Right lobe of liver (tissue), 6 donors: Measurements from ENCODE around the gene KRTAP3-1. TPM values are rescaled to one million over a fixed set of nuclear protein-coding genes. Genes with fewer than 3 reads are reported as not detected.

Source experiments
- ATAC-seq, 4 donors: fragments of 200-7000 bp; cut with Tn5 transposase; one replicate each; pipeline ENCODE4 v1.9.1; 2020; ENCODE audit warnings: mild to moderate bottlenecking in 4 of 4, moderate library complexity in 4 of 4
- DNase-seq, 3 donors: peaks; one replicate each; pipeline ENCODE4 v3.0.0-alpha.2; 2020
- H3K27ac ChIP-seq, 3 donors: fragments of 200-600 bp; one replicate each; pipeline ENCODE4 v1.8.0; 2022
- H3K27me3 ChIP-seq, 2 donors: fragments of 200-600 bp; one replicate each; pipeline ENCODE4 v1.8.0; 2022
- H3K36me3 ChIP-seq, 4 donors: fragments of 200-600 bp; sonication (generic) in 1 of 4; one replicate each; pipeline versions ENCODE4 v1.5.1 to v1.8.0; 2017 to 2022; ENCODE audit warnings: control low read depth in 1 of 4
- H3K4me1 ChIP-seq, 4 donors: fragments of 200-600 bp; sonication (generic) in 1 of 4; one replicate each; pipeline versions ENCODE4 v1.5.1 to v1.8.0; 2017 to 2022; ENCODE audit warnings: control low read depth in 1 of 4
- H3K4me3 ChIP-seq, 3 donors: fragments of 200-600 bp; one replicate each; pipeline ENCODE4 v1.8.0; 2022
- H3K9me3 ChIP-seq, 4 donors: fragments of 200-600 bp; sonication (generic) in 1 of 4; one replicate each; pipeline versions ENCODE4 v1.5.1 to v1.8.0; 2017 to 2022; ENCODE audit warnings: control low read depth in 1 of 4
- POLR2A ChIP-seq: fragments of 450-650 bp; IDR thresholded peaks from one replicate; pipeline ENCODE4 v1.6.1; 2017; ENCODE audit warnings: antibody characterized with exemption, mild to moderate bottlenecking
- WGBS: methylation state at CpG from one replicate; pipeline ENCODE4 v1.1.6; 2018; ENCODE audit warnings: low coverage, low lambda C conversion rate; ENCODE audit not compliant: insufficient coverage; ENCODE audit errors: missing lambda C conversion rate; 5-methylcytosine and 5-hydroxymethylcytosine counted together
- intact Hi-C, 2 donors: fragments of 100-400 bp; cut with DNase I; formaldehyde crosslinking; loops; one replicate each; pipeline versions ENCODE4 v1.11.2 to v1.14.1; 2022
- total RNA-seq, 6 experiments: library from RNA; depleted of rRNA in 2 of 6; stranded (reverse); fragments of >200 nt in 2 of 6; fragmentation: NEBNext Ultra II Directional in 3 of 6; extraction: Animal tissue kit (Norgen Biotek cat#: 25700) in 3 of 6; gene quantifications; one replicate each; pipeline versions ENCODE4 v1.1.0 to v1.2.4, GENCODE V29; 2016 to 2023
- TF ChIP-seq, protein P1 (sequence below), 4 donors: fragments of 200-600 bp in 3 of 4; fragments of 450-650 bp in 1 of 4; IDR thresholded peaks; one replicate each; pipeline versions ENCODE4 v1.5.1 to v1.8.0; 2016 to 2022; ENCODE audit warnings: antibody characterized with exemption in 4 of 4, mild to moderate bottlenecking in 2 of 4
- donor health status: DM: no; HTN: yes; CAD: no.
- donor health status: DM: no; HTN: no; CAD: no.
- donor health status: DM: no; HTN: no; CAD: no.
- donor health status: DM: no; HTN: yes; CAD: no.
- donor health status: DM: no; HTN: yes; CAD: no.

The KRTAP3-1 gene
- total RNA-seq, 6 experiments from 2014 or later, result not detected

DNA sequence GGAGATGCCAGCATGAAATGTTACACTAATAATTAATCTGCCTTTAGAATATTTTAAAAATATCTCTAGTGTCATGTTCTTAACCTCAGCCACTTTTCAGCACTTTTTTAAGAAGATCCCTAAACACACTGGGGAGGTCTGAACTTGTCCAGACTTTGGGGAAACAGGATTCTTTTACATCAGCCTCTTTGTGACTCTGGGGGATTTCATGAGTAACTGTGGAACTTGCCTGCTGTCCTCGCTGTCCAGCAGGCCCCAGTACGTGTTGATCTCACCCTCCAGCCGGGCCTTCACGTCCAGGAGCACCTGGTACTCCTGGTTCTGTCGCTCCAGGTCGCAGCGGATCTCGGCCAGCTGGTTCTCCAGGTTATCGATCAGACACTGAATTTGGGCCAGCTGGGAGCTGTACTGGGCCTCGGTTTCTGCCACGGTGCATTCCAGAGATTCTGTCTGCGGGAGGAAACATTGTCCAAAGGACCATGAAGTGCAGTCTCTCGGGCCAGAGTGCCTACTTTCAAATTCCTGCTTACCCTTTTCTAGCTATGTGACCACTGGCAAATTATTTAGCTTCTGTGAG is 30.3 kb downstream of the KRTAP3-1 start:
- WGBS, result 77% methylated on average over 12 of the region's 13 CpGs
- H3K4me3 ChIP-seq, result no peak overlapping the region
- intact Hi-C loops, result no loop called here
- no peaks in the 10 kb centered on the region for H3K36me3 ChIP-seq
- DNase-seq (no peak), ATAC-seq (no peak)
- H3K4me1 ChIP-seq, result no peaks in the 10 kb centered on the region
- no peak overlapping the region for H3K27ac ChIP-seq
- H3K27me3 ChIP-seq, result no peaks in the 10 kb centered on the region
- no peak for TF ChIP-seq POLR2A
- TF ChIP-seq, protein P1, sequence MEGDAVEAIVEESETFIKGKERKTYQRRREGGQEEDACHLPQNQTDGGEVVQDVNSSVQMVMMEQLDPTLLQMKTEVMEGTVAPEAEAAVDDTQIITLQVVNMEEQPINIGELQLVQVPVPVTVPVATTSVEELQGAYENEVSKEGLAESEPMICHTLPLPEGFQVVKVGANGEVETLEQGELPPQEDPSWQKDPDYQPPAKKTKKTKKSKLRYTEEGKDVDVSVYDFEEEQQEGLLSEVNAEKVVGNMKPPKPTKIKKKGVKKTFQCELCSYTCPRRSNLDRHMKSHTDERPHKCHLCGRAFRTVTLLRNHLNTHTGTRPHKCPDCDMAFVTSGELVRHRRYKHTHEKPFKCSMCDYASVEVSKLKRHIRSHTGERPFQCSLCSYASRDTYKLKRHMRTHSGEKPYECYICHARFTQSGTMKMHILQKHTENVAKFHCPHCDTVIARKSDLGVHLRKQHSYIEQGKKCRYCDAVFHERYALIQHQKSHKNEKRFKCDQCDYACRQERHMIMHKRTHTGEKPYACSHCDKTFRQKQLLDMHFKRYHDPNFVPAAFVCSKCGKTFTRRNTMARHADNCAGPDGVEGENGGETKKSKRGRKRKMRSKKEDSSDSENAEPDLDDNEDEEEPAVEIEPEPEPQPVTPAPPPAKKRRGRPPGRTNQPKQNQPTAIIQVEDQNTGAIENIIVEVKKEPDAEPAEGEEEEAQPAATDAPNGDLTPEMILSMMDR (IDR thresholded peaks at IDR 0.05), result no peak
- no peaks in the 10 kb centered on the region for H3K9me3 ChIP-seq

DNA sequence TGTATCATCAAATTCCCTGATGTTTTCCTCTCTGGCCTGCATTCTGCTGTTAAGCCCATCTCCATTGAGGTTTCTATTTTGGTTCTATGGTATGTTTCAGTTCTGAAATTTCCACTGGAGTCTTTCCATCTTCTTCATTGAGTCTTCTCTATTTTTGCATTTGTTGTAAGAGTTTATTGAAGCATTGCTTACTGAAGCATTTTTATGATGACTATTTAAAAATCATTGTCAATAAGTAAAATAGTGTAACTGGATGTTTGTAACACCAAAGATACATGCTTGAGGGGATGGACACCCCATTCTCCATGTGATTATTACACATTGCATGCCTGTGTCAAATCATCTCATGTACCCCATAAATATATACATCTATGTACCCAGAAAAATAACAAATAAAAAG is 33.4 kb downstream of the KRTAP3-1 start:
- no peak for DNase-seq
- no peaks in the 10 kb centered on the region for H3K36me3 ChIP-seq
- H3K4me3 ChIP-seq, result no peak overlapping the region
- no peak overlapping the region for H3K27ac ChIP-seq
- no peak for ATAC-seq
- intact Hi-C loops, result no loop called here
- no peaks in the 10 kb centered on the region for H3K27me3 ChIP-seq
- H3K4me1 ChIP-seq, result no peaks in the 10 kb centered on the region
- TF ChIP-seq, protein P1 (IDR thresholded peaks at IDR 0.05), result no peak
- TF ChIP-seq POLR2A, result no peak
- no peaks in the 10 kb centered on the region for H3K9me3 ChIP-seq

DNA sequence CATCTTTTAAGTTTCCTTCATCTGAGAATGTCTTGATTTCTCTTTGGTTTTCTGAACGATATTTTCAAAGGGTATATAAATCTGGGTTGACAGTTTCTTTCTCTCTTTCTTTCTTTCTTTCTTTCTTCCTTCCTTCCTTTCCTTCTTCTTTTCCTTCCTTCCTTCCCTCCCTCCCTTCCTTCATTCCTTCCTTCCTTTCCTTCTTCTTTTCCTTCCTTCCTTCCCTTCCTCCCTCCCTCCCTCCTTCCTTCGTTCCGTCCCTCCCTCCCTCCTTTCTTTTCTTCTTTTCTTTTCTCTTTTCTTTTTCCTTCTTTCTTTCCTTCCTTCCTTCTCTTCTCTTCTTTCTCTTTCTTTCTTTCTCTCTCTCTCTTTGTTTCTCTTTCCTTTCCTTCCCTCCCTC is 34.6 kb downstream of the KRTAP3-1 start:
- TF ChIP-seq, protein P1 (IDR thresholded peaks at IDR 0.05), result no peak
- no peak for TF ChIP-seq POLR2A

DNA sequence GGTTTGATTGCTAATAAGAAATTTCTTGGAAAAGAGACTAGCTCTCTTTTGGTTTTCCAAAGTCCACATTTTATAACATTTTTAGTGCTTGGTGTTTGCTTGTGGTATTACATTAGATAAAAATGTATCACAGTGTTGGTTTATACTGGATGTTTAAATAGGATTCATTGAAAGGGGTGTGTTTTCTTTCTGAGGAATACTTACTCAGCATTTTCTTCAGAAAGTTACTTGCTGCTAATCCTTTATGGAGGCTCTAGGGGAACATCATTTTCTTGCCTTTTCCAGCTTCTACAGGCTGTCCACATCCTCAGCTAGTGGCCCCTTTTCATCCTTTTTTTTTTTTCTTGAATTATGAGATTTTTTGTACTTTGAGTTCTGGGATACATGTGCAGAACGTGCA is 41.3 kb downstream of the KRTAP3-1 start:
- no peak for TF ChIP-seq POLR2A
- TF ChIP-seq, protein P1 (IDR thresholded peaks at IDR 0.05), result no peak
- intact Hi-C loops, result no loop called here
- DNase-seq (no peak), ATAC-seq (no peak)
- H3K4me3 ChIP-seq, result no peak overlapping the region
- H3K4me1 ChIP-seq, result no peaks in the 10 kb centered on the region
- H3K27ac ChIP-seq, result no peak overlapping the region
- H3K27me3 ChIP-seq, result no peaks in the 10 kb centered on the region
- WGBS, result 100% methylated on average over 1 of the region's 1 CpG
- no peaks in the 10 kb centered on the region for H3K9me3 ChIP-seq
- H3K36me3 ChIP-seq, result no peaks in the 10 kb centered on the region

More for the DNA sequence above, 34.6 kb downstream of the KRTAP3-1 start:
- Histone ChIP-seq H3K4me3 (no peak overlapping the region), H3K4me1 (no peaks in the 10 kb centered on the region), H3K27me3 (no peaks in the 10 kb centered on the region), H3K27ac (no peak overlapping the region), H3K36me3 (no peaks in the 10 kb centered on the region), H3K9me3 (no peaks in the 10 kb centered on the region)
- WGBS, result 79% methylated on average over 3 of the region's 3 CpGs
- DNase-seq (no peak), ATAC-seq (no peak)
- intact Hi-C loops, result no loop called here

DNA sequence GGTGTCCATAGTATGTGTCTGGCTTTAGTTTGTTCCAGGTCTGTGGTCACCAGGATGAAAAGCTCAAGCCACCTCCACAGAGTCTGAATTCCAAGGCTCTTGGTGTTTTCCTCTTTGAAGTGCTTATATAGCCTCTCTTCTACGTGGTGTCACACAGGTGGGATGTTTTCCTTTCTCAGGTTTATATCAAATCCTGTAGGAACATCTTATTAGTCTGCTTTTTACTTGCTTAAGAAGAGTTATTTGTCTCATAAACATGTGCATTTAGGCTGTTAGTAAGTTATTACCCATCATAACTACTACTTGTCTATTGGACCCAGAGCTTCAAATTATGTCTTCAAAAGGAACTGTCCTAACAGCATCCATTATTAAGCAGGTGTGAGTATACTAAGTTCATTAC is 42.1 kb downstream of the KRTAP3-1 start, which contains the start of gene KRT39:
Gene KRT39 (minus strand): TSS at position 101 of the 400 bp plus-strand sequence. CDS start 92 bp downstream, at position 9.
- intact Hi-C loops, result no loop called here
- no peak for TF ChIP-seq POLR2A
- TF ChIP-seq, protein P1 (IDR thresholded peaks at IDR 0.05), result no peak
- no peaks in the 10 kb centered on the region for H3K36me3 ChIP-seq
- H3K9me3 ChIP-seq, result no peaks in the 10 kb centered on the region
- 50% methylated on average over 1 of the region's 1 CpG for WGBS
- no peak within 1 kb of the TSS for H3K4me3 ChIP-seq
- H3K4me1 ChIP-seq, result no peaks in the 10 kb centered on the region
- DNase-seq, result no peak
- no peak for ATAC-seq
- H3K27me3 ChIP-seq, result no peaks in the 10 kb centered on the region
- H3K27ac ChIP-seq, result no peak within 1 kb of the TSS
